Measurements from ENCODE around the gene BLOC1S5. TPM values are rescaled to one million over a fixed set of nuclear protein-coding genes. Genes with fewer than 3 reads are reported as not detected.

The BLOC1S5 gene
- total and polyA plus RNA-seq, 9 of the 15 experiments (the other 6 are each of a cell fraction or from before 2014, with no cell fraction given): 8.5 to 41.0 (median 27.7) TPM

- FAIRE-seq (no peak), DNase-seq (ENCODE audit: extremely low read depth in 1 of 4, low spot score in 3 of 4) (no peak), ATAC-seq (no peak)
- H3K27ac ChIP-seq (ENCODE audit: extremely low read depth, low read depth, low read length): no peak overlapping the region
- H3K4me1 ChIP-seq (replicated peaks in 1 of 2; ENCODE audit: control insufficient read depth in 2 of 2, insufficient read depth in 2 of 2, low read length in 2 of 2): peaks cover 0 to 8% of the 10 kb centered on the region in 2 experiments; a peak in 3 of 5 replicates
- H3K27me3 ChIP-seq (ENCODE audit: control insufficient read depth in 2 of 2, insufficient read depth in 2 of 2, low read length in 2 of 2): no peaks in the 10 kb centered on the region
- TF ChIP-seq, protein P1, sequence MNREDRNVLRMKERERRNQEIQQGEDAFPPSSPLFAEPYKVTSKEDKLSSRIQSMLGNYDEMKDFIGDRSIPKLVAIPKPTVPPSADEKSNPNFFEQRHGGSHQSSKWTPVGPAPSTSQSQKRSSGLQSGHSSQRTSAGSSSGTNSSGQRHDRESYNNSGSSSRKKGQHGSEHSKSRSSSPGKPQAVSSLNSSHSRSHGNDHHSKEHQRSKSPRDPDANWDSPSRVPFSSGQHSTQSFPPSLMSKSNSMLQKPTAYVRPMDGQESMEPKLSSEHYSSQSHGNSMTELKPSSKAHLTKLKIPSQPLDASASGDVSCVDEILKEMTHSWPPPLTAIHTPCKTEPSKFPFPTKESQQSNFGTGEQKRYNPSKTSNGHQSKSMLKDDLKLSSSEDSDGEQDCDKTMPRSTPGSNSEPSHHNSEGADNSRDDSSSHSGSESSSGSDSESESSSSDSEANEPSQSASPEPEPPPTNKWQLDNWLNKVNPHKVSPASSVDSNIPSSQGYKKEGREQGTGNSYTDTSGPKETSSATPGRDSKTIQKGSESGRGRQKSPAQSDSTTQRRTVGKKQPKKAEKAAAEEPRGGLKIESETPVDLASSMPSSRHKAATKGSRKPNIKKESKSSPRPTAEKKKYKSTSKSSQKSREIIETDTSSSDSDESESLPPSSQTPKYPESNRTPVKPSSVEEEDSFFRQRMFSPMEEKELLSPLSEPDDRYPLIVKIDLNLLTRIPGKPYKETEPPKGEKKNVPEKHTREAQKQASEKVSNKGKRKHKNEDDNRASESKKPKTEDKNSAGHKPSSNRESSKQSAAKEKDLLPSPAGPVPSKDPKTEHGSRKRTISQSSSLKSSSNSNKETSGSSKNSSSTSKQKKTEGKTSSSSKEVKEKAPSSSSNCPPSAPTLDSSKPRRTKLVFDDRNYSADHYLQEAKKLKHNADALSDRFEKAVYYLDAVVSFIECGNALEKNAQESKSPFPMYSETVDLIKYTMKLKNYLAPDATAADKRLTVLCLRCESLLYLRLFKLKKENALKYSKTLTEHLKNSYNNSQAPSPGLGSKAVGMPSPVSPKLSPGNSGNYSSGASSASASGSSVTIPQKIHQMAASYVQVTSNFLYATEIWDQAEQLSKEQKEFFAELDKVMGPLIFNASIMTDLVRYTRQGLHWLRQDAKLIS (CRISPR knock-in tag; IDR thresholded peaks at IDR 0.05): no peak
- TF ChIP-seq, protein P2, sequence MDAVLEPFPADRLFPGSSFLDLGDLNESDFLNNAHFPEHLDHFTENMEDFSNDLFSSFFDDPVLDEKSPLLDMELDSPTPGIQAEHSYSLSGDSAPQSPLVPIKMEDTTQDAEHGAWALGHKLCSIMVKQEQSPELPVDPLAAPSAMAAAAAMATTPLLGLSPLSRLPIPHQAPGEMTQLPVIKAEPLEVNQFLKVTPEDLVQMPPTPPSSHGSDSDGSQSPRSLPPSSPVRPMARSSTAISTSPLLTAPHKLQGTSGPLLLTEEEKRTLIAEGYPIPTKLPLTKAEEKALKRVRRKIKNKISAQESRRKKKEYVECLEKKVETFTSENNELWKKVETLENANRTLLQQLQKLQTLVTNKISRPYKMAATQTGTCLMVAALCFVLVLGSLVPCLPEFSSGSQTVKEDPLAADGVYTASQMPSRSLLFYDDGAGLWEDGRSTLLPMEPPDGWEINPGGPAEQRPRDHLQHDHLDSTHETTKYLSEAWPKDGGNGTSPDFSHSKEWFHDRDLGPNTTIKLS (IDR thresholded peaks at IDR 0.05; ENCODE audit: borderline replicate concordance, low read depth): no peak
- no peak for TF ChIP-seq ZNF609 (CRISPR knock-in tag; IDR thresholded peaks at IDR 0.05; ENCODE audit: borderline replicate concordance)
- no peak for TF ChIP-seq SMARCC2 (IDR thresholded peaks at IDR 0.05; ENCODE audit: low read depth)
- TF ChIP-seq PURB (CRISPR knock-in tag; IDR thresholded peaks at IDR 0.05; ENCODE audit: low read depth): no peak
- TF ChIP-seq ZNF121 (CRISPR knock-in tag; conservative IDR thresholded peaks at IDR 0.05): no peak
- POLR2A ChIA-PET: interaction anchor here (1.3 to 1.5 kb wide), 2 partner anchors 9 to 21 kb away, joined by 3 to 5 read pairs; no protein-coding TSS in a partner anchor
- H3K36me3 ChIP-seq (ENCODE audit: control insufficient read depth, insufficient read depth, low read length): peaks cover 57% of the 10 kb centered on the region
- no peak overlapping the region for H3K4me3 ChIP-seq
- no peaks in the 10 kb centered on the region for H3K9me1 ChIP-seq (ENCODE audit: control insufficient read depth, insufficient read depth, low read length)
- WGBS (ENCODE audit: insufficient coverage, low coverage, missing lambda C conversion rate): 100% methylated on average over 2 of the region's 2 CpGs
- CTCF ChIA-PET (ENCODE audit: low intra/inter-chr PET ratio): no interaction called here
- peaks cover 26% of the 10 kb centered on the region for H3K79me2 ChIP-seq (ENCODE audit: control insufficient read depth, insufficient read depth, low read length)
- in situ Hi-C loops (cut with MboI) (no loop called here), intact Hi-C loops (cut with micrococcal nuclease) (no loop called here)
- BruUV-seq (replicated peaks): no TSS peak
- no peaks in the 10 kb centered on the region for H3K9me3 ChIP-seq (replicated peaks; ENCODE audit: control insufficient read depth, insufficient read depth, low read depth, low read length)
- H2AFZ ChIP-seq (ENCODE audit: low read depth, low read length): no peak overlapping the region
- no peak overlapping the region for H3K4me2 ChIP-seq (ENCODE audit: insufficient read depth, low read length)
- H3K9ac ChIP-seq (ENCODE audit: insufficient read depth in 1 of 2, low read depth in 2 of 2, low read length in 2 of 2): no peak overlapping the region
- peaks cover 3% of the 10 kb centered on the region; the same call in 1 of the 2 replicates for H4K20me1 ChIP-seq (replicated peaks; ENCODE audit: control insufficient read depth, insufficient read depth, low read length)
Observed at GRCh38 chr6:8079126-8079525, 14.9 kb upstream of the BLOC1S5 start.
